ENCODE data around the gene TRIO. TPM values are rescaled to one million over a fixed set of nuclear protein-coding genes. Genes with fewer than 3 reads are reported as not detected.

Gene TRIO
- total and polyA plus RNA-seq, 2 of the 8 experiments (the other 6 are each of a cell fraction or from before 2014, with no cell fraction given), result 35.1 to 69.1 TPM

- H3K79me1 ChIP-seq (ENCODE audit: low read depth, low read length), result peaks cover 14% of the 10 kb centered on the region
- H2BK12ac ChIP-seq (ENCODE audit: low read depth, low read length), result no peak overlapping the region
- H2AFZ ChIP-seq (ENCODE audit: low read length), result no peak overlapping the region
- no peak for FAIRE-seq
- no peak overlapping the region for H2BK15ac ChIP-seq (ENCODE audit: low read length)
- H4K8ac ChIP-seq (ENCODE audit: extremely low read depth, insufficient read depth, low read length), result no peak overlapping the region
- 81% methylated on average over 3 of the region's 3 CpGs; no CpG with 5 or more reads in 1 of the 2 experiments for WGBS, 2 experiments (ENCODE audit: extremely low coverage in 1 of 2, insufficient coverage in 1 of 2, insufficient read length in 1 of 2, insufficient replicate concordance in 2 of 2, low coverage in 1 of 2, low lambda C conversion rate in 2 of 2, missing lambda C conversion rate in 1 of 2)
- H4K20me1 ChIP-seq (replicated peaks in 1 of 2; ENCODE audit: control insufficient read depth in 1 of 2, insufficient read depth in 2 of 2, low read length in 2 of 2), result peaks cover 19 to 25% of the 10 kb centered on the region in 2 experiments
- CTCF ChIA-PET (ENCODE audit: partially characterized antibody), result no interaction called here
- H2AK5ac ChIP-seq (ENCODE audit: low read depth, low read length), result no peak overlapping the region
- H2BK5ac ChIP-seq (ENCODE audit: low read depth, low read length), result no peak overlapping the region
- H3K36me3 ChIP-seq (ENCODE audit: control insufficient read depth in 2 of 4, insufficient read depth in 4 of 4, low read length in 3 of 4), result no peaks in the 10 kb centered on the region
- no peak overlapping the region for H2BK120ac ChIP-seq (replicated peaks; ENCODE audit: low read depth, low read length)
- H4K91ac ChIP-seq (replicated peaks; ENCODE audit: insufficient read length, low read length), result no peak overlapping the region
- H3K18ac ChIP-seq (ENCODE audit: extremely low read depth, low read length), result no peak overlapping the region
- no peak for DNase-seq (ENCODE audit: low read depth in 1 of 2, low spot score in 2 of 2)
- H3K4me3 ChIP-seq (ENCODE audit: extremely low read depth in 1 of 4, insufficient read depth in 2 of 4, low read depth in 3 of 4, low read length in 4 of 4), result no peak overlapping the region
- H2BK20ac ChIP-seq (ENCODE audit: low read length), result no peak overlapping the region
- no peak overlapping the region for H3K4ac ChIP-seq (replicated peaks; ENCODE audit: insufficient read length, low read depth, low read length)
- H3K27me3 ChIP-seq (replicated peaks in 1 of 4; ENCODE audit: control insufficient read depth in 3 of 4, extremely low read depth in 1 of 4, insufficient read depth in 3 of 4, low read length in 3 of 4), result no peaks in the 10 kb centered on the region
- peaks cover 10 to 98% of the 10 kb centered on the region in 2 experiments for H3K79me2 ChIP-seq (ENCODE audit: control insufficient read depth in 1 of 2, insufficient read depth in 2 of 2, low read length in 2 of 2)
- no peak overlapping the region for H3K9ac ChIP-seq (replicated peaks in 1 of 4; ENCODE audit: extremely low read depth in 1 of 4, low read depth in 3 of 4, low read length in 3 of 4)
- no peak overlapping the region for H3K23ac ChIP-seq (ENCODE audit: insufficient read length)
- no peak overlapping the region for H3K27ac ChIP-seq (ENCODE audit: low read depth, low read length)
- H3K14ac ChIP-seq (ENCODE audit: insufficient read length), result no peak overlapping the region
- no peak for TF ChIP-seq ZNF274 (IDR thresholded peaks at IDR 0.05; ENCODE audit: borderline replicate concordance, extremely low read depth, low read length)
- no peak for TF ChIP-seq CHD1 (IDR thresholded peaks at IDR 0.05; ENCODE audit: low read depth, low read length)
- no peak for TF ChIP-seq POLR2A (IDR thresholded peaks at IDR 0.05; ENCODE audit: control extremely low read depth in 1 of 2, low read depth in 2 of 2, low read length in 2 of 2)
- TF ChIP-seq CREB1 (IDR thresholded peaks at IDR 0.05), result no peak
- TF ChIP-seq CHD2 (IDR thresholded peaks at IDR 0.05; ENCODE audit: low read length), result no peak
- no peak for TF ChIP-seq EGR1 (IDR thresholded peaks at IDR 0.05; ENCODE audit: borderline replicate concordance, low read depth, low read length)
- H3K9me3 ChIP-seq (ENCODE audit: insufficient read depth in 2 of 2, low read depth in 1 of 2, low read length in 1 of 2), result no peaks in the 10 kb centered on the region
- no peak overlapping the region for H4K5ac ChIP-seq (ENCODE audit: insufficient read length, low read depth, low read length)
- no peak overlapping the region for H3K4me2 ChIP-seq (ENCODE audit: insufficient read depth in 1 of 2, low read depth in 2 of 2, low read length in 2 of 2)
- no peak overlapping the region for H3K56ac ChIP-seq (replicated peaks; ENCODE audit: insufficient read length, low read depth, low read length)
- H3K23me2 ChIP-seq (ENCODE audit: low read depth, low read length), result no peaks in the 10 kb centered on the region
- POLR2A ChIA-PET (ENCODE audit: partially characterized antibody), result no interaction called here
- H3K4me1 ChIP-seq (replicated peaks in 1 of 4; ENCODE audit: control insufficient read depth in 3 of 4, insufficient read depth in 4 of 4, low read length in 3 of 4), result peaks cover 10 to 19% (median 14%) of the 10 kb centered on the region in 4 experiments
Observed at GRCh38 chr5:14171621-14172020, 28.5 kb downstream of the TRIO start.
